PC-3 (cell line): Measurements from ENCODE around the gene MAPKAPK3. TPM values are rescaled to one million over a fixed set of nuclear protein-coding genes. Genes with fewer than 3 reads are reported as not detected.

Experiments used
- ATAC-seq: fragments of 200-7000 bp; cut with Tn5 transposase; 2 replicates; pipeline ENCODE4 v1.9.1; 2020; ENCODE audit warnings: mild to moderate bottlenecking, moderate library complexity
- BruUV-seq: library from RNA; stranded (reverse); fragments of 400-500 nt; replicated peaks from 2 replicates; lab custom pipeline; 2021; lab: Mats Ljungman, UMichigan
- CTCF ChIA-PET: fragments of 300-600 bp; sonication (Branson Sonifier 250); formaldehyde crosslinking; loops from one replicate; lab custom pipeline; 2022; ENCODE audit warnings: antibody characterized with exemption; lab: Charles Lee
- POLR2A ChIA-PET: fragments of 300-600 bp; sonication (Branson Sonifier 250); formaldehyde crosslinking; loops from one replicate; lab custom pipeline; 2022; ENCODE audit warnings: antibody characterized with exemption; ENCODE audit not compliant: unreplicated experiment; lab: Charles Lee
- DNase-seq: peaks from one replicate; pipeline ENCODE4 v3.0.0-alpha.2; 2015
- H2AFZ ChIP-seq: fragments of 300-600 bp; sonication (generic); 2 replicates; pipeline ENCODE4 v1.6.0; 2016; ENCODE audit warnings: antibody characterized with exemption, low read length
- H3F3A ChIP-seq: fragments of 300-600 bp; sonication (generic); one replicate; pipeline ENCODE4 v1.6.0; 2017; ENCODE audit warnings: antibody characterized with exemption, low read length, control low read depth, mild to moderate bottlenecking; ENCODE audit not compliant: unreplicated experiment
- H3K27ac ChIP-seq: fragments of 300-600 bp; sonication (generic); 2 replicates; pipeline ENCODE4 v1.5.1; 2016; ENCODE audit warnings: mild to moderate bottlenecking, low read length
- H3K27me3 ChIP-seq: fragments of 300-600 bp; sonication (generic); 2 replicates; pipeline ENCODE4 v1.6.1; 2016; ENCODE audit warnings: low read length, mixed read lengths
- H3K36me3 ChIP-seq: fragments of 300-600 bp; sonication (generic); 2 replicates; pipeline ENCODE4 v1.6.1; 2016; ENCODE audit warnings: low read depth, mixed run types, low read length, mixed read lengths
- H3K4me1 ChIP-seq: fragments of 300-600 bp; sonication (generic); 2 replicates; pipeline ENCODE4 v1.5.1; 2016; ENCODE audit warnings: low read length; ENCODE audit not compliant: insufficient read depth
- H3K4me2 ChIP-seq: fragments of 300-600 bp; sonication (generic); 2 replicates; pipeline ENCODE4 v1.6.0; 2016; ENCODE audit warnings: low read length
- H3K4me3 ChIP-seq: fragments of 300-600 bp; sonication (generic); 2 replicates; pipeline ENCODE4 v1.5.1; 2016; ENCODE audit warnings: mild to moderate bottlenecking, low read length, mixed read lengths
- H3K79me2 ChIP-seq: fragments of 300-600 bp; sonication (generic); 2 replicates; pipeline ENCODE4 v1.6.1; 2017; ENCODE audit warnings: low read length, mixed read lengths
- H3K9ac ChIP-seq: fragments of 300-600 bp; sonication (generic); 2 replicates; pipeline ENCODE4 v1.6.0; 2016; ENCODE audit warnings: mild to moderate bottlenecking, low read length
- H3K9me2 ChIP-seq: fragments of 300-600 bp; sonication (generic); replicated peaks from 2 replicates; pipeline ENCODE4 v1.6.1; 2016; ENCODE audit warnings: mixed run types, low read length, mixed read lengths
- H3K9me3 ChIP-seq: fragments of 300-600 bp; sonication (generic); 2 replicates; pipeline ENCODE4 v1.6.1; 2016; ENCODE audit warnings: low read length, mixed read lengths
- H4K20me1 ChIP-seq: fragments of 300-600 bp; sonication (generic); 2 replicates; pipeline ENCODE4 v1.6.1; 2016; ENCODE audit warnings: low read length, mixed read lengths
- EZH2 ChIP-seq: fragments of 300-600 bp; sonication (generic); IDR thresholded peaks from one replicate; pipeline ENCODE4 v1.6.1; 2017; ENCODE audit warnings: antibody characterized with exemption, mild to moderate bottlenecking, low read length; ENCODE audit not compliant: unreplicated experiment
- EZH2phosphoT487 ChIP-seq: fragments of 300-600 bp; sonication (generic); IDR thresholded peaks from 2 replicates; pipeline ENCODE4 v1.6.1; 2018; ENCODE audit warnings: mild to moderate bottlenecking, antibody characterized with exemption, low read length, borderline replicate concordance
- intact Hi-C: fragments of 100-400 bp; cut with micrococcal nuclease; formaldehyde crosslinking; loops from 2 replicates; pipeline ENCODE4 v1.9.0; 2023
- total RNA-seq: library from RNA; depleted of rRNA; stranded (reverse); fragments of >200 nt; gene quantifications from 2 replicates; pipeline ENCODE4 v1.2.3, GENCODE V29; 2014
- TF ChIP-seq, protein P1 (sequence below): fragments of 300-600 bp; sonication (generic); conservative IDR thresholded peaks from 2 replicates; pipeline ENCODE4 v1.5.1; 2017; ENCODE audit warnings: antibody characterized with exemption, low read depth, mild to moderate bottlenecking, low read length

Gene MAPKAPK3
- total RNA-seq, 1 experiment from 2014 or later, result 142 TPM

DNA sequence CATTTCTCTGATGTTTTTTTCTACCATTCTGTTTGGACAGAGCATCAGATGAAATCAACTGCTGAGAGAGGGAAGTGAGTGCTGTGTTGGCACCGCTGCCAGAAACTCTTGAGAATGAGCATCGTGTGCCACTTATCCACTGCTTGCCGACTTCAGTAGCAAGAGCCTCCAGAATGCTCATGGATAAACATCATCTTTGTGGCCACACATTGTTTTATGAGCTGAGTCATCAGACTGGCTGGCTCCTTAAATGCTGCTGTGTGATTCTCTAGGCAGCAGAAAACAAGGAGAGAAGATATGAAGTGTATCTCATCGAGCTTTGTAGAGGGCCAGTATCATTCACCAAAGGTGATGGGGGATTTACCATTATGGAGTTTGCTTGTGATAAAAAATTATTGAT lies 54.4 kb downstream of the MAPKAPK3 start:
- DNase-seq (peak; percentile 89), ATAC-seq (peak; percentile 86)
- 0 out of 2 replicates have a peak overlapping the region, but pooled peaks have one; percentile 14 for H3K4me2 ChIP-seq
- no peak overlapping the region for H3K9ac ChIP-seq
- H3K27me3 ChIP-seq, result peaks cover 40% of the 10 kb centered on the region
- POLR2A ChIA-PET, result no interaction called here
- no peak overlapping the region for H3K4me3 ChIP-seq
- TF ChIP-seq EZH2phosphoT487 (no peak), EZH2 (no peak)
- TF ChIP-seq, protein P1, sequence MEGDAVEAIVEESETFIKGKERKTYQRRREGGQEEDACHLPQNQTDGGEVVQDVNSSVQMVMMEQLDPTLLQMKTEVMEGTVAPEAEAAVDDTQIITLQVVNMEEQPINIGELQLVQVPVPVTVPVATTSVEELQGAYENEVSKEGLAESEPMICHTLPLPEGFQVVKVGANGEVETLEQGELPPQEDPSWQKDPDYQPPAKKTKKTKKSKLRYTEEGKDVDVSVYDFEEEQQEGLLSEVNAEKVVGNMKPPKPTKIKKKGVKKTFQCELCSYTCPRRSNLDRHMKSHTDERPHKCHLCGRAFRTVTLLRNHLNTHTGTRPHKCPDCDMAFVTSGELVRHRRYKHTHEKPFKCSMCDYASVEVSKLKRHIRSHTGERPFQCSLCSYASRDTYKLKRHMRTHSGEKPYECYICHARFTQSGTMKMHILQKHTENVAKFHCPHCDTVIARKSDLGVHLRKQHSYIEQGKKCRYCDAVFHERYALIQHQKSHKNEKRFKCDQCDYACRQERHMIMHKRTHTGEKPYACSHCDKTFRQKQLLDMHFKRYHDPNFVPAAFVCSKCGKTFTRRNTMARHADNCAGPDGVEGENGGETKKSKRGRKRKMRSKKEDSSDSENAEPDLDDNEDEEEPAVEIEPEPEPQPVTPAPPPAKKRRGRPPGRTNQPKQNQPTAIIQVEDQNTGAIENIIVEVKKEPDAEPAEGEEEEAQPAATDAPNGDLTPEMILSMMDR, result no peak
- peaks cover 14% of the 10 kb centered on the region for H3K4me1 ChIP-seq
- CTCF ChIA-PET, result interaction anchor here (1.0 kb wide), 2 partner anchors 18 to 54 kb away, joined by 3 read pairs; partner anchors contain the start of gene MAPKAPK3
- intact Hi-C loops, result loop anchor here (5.0 kb wide), 1 partner anchor 54 kb away; the partner anchor contains the start of gene MAPKAPK3
- H4K20me1 ChIP-seq, result peaks cover 3% of the 10 kb centered on the region; the same call in 1 of the 2 replicates
- no TSS peak for BruUV-seq
- H3F3A ChIP-seq, result no peaks in the 10 kb centered on the region
- H3K9me2 ChIP-seq, result no peaks in the 10 kb centered on the region
- H3K27ac ChIP-seq, result no peak overlapping the region
- no peaks in the 10 kb centered on the region for H3K36me3 ChIP-seq
- no peaks in the 10 kb centered on the region for H3K9me3 ChIP-seq
- H2AFZ ChIP-seq, result no peak overlapping the region
- no peaks in the 10 kb centered on the region for H3K79me2 ChIP-seq

DNA sequence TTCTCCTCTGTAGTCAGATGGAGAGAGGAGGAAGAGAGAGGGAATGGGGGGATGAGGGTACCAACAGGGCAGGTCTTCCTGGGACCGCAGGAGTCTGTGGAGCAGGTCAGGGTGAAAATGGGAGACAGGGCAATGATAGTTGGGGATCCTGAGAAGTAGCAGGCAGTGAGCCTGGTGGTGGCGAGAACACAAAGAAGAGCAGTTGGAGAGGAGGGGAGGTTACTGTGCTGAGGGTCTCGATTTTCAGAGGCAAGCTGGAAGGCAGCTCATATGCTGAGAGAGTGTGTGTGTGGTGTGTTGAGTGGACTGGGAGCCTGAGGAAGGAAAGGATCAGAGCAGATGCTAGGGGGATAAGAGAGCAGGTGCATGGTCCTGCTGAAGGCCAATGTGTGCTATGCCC lies 55.7 kb downstream of the MAPKAPK3 start:
- H3K4me2 ChIP-seq, result no peak overlapping the region
- no peaks in the 10 kb centered on the region for H3K36me3 ChIP-seq
- ChIA-PET CTCF (no interaction called here), POLR2A (no interaction called here)
- H3K4me1 ChIP-seq, result peaks cover 14% of the 10 kb centered on the region
- H3K9me3 ChIP-seq, result no peaks in the 10 kb centered on the region
- ATAC-seq (no peak), DNase-seq (no peak)
- intact Hi-C loops, result loop anchor here (5.0 kb wide), 1 partner anchor 55 kb away; the partner anchor contains the start of gene MAPKAPK3
- H3K9ac ChIP-seq, result no peak overlapping the region
- TF ChIP-seq, protein P1, result no peak
- TF ChIP-seq EZH2phosphoT487, result no peak
- TF ChIP-seq EZH2, result no peak
- peaks cover 3% of the 10 kb centered on the region; the same call in 1 of the 2 replicates for H4K20me1 ChIP-seq
- peaks cover 53% of the 10 kb centered on the region for H3K27me3 ChIP-seq
- H3K27ac ChIP-seq, result no peak overlapping the region
- no peak overlapping the region for H2AFZ ChIP-seq
- H3K79me2 ChIP-seq, result no peaks in the 10 kb centered on the region
- no peak overlapping the region for H3K4me3 ChIP-seq
- H3F3A ChIP-seq, result no peaks in the 10 kb centered on the region
- no peaks in the 10 kb centered on the region for H3K9me2 ChIP-seq
- no TSS peak for BruUV-seq

DNA sequence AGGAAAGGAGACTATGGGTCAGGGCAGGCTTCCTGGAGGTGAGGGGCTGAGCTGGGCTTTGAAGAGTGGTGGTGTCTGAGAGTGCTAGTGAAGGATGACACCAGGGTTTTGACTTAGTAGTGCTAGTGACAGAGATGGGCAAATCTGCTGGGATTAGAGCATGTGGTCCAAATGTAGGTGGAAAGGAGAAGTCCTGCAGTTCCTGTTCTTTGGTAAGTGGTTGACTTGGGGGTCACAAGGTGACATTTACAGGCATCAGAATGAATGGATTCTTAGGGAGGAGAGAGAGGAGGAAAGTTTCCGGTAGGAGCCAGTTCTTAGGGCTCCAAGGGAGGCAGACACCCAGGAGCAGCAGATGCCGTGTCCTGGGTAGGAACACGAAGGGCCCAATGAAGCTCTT lies 57.0 kb downstream of the MAPKAPK3 start:
- no peaks in the 10 kb centered on the region for H3K9me2 ChIP-seq
- H3K4me2 ChIP-seq, result no peak overlapping the region
- ATAC-seq, result no peak
- no peak for DNase-seq
- no peaks in the 10 kb centered on the region for H3F3A ChIP-seq
- H4K20me1 ChIP-seq, result peaks cover 3% of the 10 kb centered on the region; the same call in 1 of the 2 replicates
- ChIA-PET CTCF (interaction anchor here (1.5 kb wide), 1 partner anchor 58 kb away, joined by 6 read pairs; no protein-coding TSS in a partner anchor), POLR2A (no interaction called here)
- BruUV-seq, result no TSS peak
- no peak overlapping the region for H2AFZ ChIP-seq
- H3K27ac ChIP-seq, result no peak overlapping the region
- H3K36me3 ChIP-seq, result no peaks in the 10 kb centered on the region
- no peaks in the 10 kb centered on the region for H3K79me2 ChIP-seq
- H3K27me3 ChIP-seq, result peaks cover 63% of the 10 kb centered on the region
- no peak for TF ChIP-seq EZH2
- no peak for TF ChIP-seq EZH2phosphoT487
- TF ChIP-seq, protein P1, result no peak
- no peak overlapping the region for H3K4me3 ChIP-seq
- no peak overlapping the region for H3K9ac ChIP-seq
- intact Hi-C loops, result loop anchor here (5.0 kb wide), 1 partner anchor 57 kb away; the partner anchor contains the start of gene MAPKAPK3
- peaks cover 14% of the 10 kb centered on the region for H3K4me1 ChIP-seq
- no peaks in the 10 kb centered on the region for H3K9me3 ChIP-seq
